ENCODE data around the gene SYNGR4.

SYNGR4 gene

DNA sequence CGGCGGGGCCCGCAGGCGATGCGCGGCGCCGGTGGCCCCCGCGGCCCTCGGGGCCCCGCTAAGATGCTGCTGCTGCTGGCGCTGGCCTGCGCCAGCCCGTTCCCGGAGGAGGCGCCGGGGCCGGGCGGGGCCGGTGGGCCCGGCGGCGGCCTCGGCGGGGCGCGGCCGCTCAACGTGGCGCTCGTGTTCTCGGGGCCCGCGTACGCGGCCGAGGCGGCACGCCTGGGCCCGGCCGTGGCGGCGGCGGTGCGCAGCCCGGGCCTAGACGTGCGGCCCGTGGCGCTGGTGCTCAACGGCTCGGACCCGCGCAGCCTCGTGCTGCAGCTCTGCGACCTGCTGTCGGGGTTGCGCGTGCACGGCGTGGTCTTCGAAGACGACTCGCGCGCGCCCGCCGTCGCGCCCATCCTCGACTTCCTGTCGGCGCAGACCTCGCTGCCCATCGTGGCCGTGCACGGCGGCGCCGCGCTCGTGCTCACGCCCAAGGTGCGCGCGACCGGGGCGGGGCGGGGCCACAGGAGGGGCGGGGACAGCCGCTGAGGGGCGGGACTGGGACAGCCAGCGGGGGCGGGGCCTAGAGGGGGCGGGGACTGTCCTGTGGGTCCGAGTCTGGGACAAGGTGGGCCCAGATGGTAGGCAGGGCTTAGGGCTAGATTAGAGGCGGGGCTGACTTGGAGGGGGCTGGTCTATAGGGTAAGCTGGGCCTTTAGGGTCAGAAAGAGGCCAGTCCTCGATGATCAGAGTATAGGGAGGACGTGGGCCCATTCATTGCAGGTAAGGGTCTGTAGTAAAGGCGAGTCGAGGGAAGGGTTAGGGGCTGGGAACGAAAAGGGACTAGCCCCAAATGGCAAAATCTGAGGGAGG is 34.4 kb downstream of the SYNGR4 start:
- no peak for FAIRE-seq

DNA sequence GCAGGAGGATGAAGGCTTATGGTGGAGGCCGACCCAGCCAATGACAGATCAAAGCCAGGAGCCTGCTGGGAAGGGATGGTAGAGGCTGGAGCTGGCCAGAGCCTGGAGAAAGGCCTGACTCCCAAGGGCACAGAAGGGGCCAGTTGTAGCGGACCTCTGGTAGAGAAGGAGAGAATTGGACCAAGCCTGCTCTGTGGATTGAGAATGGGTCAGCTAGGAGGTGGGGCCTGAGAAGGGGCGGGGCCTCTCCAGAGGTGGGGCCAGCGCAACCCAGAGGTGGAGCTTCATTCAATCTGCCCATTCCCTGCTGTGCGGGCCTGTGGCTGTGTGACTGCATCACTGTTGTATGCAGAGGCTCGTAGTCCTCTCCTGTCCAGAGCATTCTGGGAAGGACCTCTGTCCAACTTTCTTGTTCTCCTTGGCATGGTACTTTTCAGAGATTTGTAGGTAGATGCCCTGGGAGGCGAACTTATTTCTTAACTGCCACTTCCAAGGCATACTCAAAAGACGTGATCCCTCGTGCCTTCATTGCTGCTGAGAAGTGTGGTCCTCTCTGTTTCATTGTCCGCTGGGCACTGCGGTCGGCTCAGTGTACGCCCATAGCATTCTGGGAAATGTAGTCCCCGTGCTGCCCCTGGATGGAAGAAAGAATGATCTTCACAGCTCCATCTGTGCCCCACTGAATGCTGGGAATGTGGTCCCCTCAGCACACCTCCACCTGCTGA is 36.0 kb downstream of the SYNGR4 start:
- peak; percentile 3 for FAIRE-seq

DNA sequence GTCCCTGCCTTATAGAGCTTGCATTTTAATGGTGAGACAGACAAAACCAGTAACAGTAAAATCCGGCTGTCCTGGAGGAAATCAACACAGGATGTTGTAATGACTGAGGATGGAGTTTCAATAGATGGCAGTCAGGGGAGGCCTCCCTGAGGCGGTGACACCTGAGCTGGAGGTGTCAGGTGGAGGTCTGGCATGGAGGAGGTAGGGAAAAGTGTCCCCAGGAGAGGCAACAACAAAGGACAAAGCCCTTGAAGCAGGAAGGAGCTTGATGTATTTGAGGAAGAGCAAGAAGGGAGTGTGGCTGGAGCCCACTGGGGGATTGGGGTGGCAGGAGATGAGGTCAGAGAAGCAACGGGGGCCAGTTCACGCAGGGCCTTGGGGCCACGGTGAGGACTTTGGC is 37.1 kb downstream of the SYNGR4 start:
- FAIRE-seq: no peak

DNA sequence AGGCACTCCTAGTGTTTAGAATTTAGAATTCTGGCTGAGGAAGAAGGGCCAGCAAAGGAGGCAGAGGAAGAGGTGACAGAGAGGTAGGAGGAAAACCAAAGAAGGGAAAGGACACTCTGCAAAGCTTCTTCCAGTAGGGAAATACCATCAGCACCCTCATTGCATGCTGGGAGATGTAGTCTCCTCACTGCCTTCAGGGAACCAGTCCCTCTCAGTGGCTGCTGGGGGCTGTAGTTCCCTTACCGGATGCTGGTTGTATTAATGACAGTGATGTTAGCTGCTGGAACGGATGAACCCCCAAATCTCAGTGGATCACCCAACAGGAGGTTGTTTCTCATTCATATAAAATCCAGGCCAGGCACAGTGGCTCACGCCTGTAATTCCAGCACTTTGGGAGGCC is 39.4 kb downstream of the SYNGR4 start:
- peak; percentile 3 for FAIRE-seq

DNA sequence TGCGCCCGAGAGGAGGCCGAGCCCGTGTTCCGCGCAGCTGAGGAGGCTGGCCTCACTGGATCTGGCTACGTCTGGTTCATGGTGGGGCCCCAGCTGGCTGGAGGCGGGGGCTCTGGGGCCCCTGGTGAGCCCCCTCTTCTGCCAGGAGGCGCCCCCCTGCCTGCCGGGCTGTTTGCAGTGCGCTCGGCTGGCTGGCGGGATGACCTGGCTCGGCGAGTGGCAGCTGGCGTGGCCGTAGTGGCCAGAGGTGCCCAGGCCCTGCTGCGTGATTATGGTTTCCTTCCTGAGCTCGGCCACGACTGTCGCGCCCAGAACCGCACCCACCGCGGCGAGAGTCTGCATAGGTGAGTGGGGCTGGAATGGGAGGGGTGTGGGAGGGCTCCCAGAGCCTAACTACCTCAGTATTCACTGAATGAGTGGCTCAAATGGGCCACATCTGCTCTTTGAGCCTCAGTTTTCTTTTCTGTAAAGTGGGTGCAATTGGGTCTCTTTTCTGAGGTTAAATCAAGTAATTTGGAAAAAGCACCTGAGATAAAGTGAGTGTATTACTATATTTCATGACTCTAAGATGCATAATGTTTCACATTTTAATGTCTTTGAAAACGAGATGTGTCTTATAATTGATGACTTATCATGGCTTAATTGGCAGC is 41.0 kb downstream of the SYNGR4 start:
- FAIRE-seq: no peak

DNA sequence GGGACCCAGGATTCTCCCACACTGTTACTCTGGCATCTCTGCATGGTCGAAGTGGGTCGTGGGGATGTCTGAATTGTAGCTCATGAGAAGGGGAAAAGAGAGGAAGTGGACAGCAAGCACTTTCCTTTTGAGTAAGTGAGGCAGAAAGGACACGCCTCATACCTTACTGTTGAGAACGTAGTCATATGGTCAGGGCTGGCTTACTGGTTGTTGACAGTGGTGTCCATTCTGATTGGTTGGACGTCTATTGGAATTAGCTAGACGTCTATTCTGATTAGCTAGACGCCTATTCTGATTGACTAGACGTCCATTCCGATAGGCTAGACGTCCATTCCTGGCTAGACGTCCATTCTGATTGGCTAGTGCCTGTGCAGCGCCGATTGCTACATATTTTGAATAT is 41.7 kb downstream of the SYNGR4 start:
- no peak for FAIRE-seq

DNA sequence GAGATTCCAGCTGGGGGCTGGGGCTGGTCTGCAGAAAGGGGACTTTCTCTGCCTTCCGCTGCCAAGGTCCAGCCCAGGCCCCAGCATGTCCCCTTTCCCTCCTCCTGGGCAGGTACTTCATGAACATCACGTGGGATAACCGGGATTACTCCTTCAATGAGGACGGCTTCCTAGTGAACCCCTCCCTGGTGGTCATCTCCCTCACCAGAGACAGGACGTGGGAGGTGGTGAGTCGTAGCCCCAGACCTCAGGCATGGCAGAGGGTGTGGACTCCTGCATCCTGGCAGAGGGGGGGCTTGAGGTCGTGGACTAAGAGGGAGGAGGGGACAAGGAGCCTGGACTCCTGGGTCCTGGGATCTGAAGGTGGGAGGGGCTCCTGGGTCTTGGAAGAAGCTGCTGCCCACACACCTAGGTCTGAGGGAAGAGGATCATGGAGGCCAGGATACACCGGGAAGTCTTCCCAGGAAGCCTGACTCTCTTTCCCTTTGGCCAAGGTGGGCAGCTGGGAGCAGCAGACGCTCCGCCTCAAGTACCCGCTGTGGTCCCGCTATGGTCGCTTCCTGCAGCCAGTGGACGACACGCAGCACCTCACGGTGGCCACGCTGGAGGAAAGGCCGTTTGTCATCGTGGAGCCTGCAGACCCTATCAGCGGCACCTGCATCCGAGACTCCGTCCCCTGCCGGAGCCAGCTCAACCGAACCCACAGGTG is 49.9 kb downstream of the SYNGR4 start:
- no peak for FAIRE-seq

DNA sequence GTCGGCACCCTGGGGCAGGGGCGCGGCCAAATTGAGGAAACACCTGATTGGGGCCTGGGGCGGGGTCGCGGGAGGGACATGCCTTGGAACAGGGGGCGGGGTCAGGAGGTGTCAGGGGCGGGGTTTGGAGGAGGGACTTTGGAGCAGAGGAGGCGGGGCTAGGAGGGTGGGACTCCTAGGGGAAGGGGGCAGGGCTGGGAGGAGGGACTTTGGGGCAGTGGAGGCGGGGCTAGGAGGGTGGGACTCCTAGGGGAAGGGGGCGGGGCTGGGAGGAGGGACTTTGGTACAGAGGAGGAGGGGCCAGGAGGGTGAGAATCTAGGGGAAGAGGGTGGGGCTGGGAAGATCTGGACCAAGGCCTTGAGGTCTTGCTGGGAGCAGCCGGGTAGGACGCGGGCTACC is 51.2 kb downstream of the SYNGR4 start:
- FAIRE-seq: no peak

DNA sequence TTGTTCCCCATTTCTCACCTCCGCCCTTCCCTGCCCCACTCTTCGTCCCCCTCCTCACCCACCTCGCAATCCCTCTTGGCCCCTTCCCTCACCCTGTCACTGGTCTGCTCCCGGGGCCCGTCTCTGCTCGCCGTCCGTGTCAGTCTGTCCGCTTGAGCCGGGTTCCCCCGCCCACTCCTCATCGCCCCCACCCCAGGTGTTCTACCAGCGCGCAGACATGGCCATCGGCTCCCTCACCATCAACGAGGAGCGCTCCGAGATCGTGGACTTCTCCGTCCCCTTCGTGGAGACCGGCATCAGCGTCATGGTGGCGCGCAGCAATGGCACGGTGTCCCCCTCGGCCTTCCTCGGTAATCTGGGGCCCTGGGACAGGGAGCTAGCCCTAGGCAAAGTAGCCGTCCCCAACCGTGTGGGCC is 51.6 kb downstream of the SYNGR4 start:
- FAIRE-seq: no peak

DNA sequence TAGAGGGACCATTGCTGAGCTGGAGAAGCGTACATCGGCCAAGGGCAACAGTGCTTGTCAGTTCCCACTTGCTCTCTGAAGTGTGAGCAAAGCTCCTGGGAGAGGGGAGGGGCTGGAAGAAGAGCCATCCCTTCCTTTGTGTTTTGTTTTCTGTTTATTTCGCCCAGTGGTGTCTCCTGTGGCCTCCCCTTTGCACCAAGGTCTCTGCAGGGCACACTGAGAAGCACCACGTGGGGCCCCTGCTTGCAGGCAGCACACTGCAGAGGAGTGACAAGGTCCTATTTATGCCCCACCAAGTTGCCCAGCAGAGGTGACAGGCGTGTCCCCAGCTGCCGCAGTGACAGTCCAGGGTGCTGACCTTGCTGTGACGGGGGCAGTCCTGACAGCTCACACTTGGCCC is 53.3 kb downstream of the SYNGR4 start:
- no peak for FAIRE-seq

DNA sequence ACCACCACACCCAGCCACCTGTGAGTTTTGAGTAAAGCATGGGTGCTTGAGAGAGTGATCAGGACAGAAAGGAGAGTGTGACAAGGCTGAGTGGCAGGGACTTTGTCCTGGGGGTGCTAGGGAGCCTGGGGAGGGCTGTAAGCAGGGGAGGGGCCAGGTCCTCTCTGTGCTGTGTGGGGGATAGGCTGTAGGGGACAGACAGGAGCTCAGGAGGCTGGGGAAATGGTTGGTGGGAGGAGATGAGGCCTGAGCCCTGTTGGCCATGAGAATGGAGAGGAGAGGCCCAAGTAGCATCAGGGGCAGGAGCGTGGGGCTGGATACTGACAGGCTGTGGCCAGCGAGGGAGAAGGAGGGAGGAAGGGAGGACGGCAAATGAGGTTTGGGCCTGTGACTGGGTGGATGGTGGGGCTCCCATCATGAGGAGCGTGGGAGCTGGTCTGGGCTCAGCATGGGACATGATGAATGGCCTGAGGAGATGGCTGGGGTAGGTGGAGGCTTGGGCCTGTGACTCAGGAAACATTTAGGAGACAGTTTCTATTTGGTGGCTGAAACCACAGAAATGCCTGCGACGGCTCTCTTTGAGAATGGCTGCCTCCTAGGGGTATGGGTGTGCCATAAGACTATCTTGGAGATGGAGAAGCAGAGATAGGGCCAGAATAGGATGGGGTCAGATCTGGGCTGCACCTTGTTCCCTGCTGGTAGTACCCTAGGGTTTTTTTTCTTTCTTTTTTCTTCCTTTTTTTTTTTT is 54.3 kb downstream of the SYNGR4 start:
- no peak for FAIRE-seq

DNA sequence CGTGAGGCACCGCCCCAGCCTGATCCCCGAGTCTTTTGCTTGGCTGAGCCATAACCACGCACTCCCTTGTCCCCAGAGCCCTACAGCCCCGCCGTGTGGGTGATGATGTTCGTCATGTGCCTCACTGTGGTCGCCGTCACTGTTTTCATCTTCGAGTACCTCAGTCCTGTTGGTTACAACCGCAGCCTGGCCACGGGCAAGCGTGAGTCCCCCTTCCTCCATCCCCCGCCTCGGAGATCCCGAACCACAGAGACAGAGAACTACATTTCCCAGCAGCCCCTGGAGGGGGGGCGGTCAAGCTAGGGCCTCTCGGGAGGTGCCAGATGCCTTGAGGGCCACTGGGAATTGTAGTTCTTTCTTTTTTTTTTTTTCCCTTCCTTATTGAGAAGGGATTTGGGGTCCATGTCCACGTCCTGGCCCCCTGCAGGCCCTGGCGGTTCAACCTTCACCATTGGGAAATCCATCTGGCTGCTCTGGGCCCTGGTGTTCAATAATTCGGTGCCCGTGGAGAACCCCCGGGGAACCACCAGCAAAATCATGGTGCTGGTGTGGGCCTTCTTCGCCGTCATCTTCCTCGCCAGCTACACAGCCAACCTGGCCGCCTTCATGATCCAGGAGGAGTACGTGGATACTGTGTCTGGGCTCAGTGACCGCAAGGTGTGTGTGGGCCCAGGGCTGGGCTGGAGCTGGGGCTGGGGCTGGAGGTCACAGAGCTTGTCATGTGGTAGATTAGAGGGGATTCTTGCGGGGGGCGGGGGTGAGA is 55.2 kb downstream of the SYNGR4 start:
- no peak for FAIRE-seq

DNA sequence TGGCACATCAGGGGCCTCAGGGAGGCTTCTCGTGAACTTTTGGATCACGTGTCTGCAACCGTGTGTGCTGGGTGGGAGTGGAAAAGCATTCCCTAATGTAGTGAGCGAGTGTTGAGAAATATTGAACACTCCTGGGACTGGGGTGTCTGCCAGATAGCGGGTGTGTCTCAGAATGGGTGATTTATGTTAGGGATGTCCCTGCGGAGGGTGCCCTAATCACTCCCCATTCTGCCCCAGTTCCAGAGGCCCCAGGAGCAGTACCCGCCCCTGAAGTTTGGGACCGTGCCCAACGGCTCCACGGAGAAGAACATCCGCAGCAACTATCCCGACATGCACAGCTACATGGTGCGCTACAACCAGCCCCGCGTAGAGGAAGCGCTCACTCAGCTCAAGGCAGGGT is 57.4 kb downstream of the SYNGR4 start:
- no peak for FAIRE-seq

DNA sequence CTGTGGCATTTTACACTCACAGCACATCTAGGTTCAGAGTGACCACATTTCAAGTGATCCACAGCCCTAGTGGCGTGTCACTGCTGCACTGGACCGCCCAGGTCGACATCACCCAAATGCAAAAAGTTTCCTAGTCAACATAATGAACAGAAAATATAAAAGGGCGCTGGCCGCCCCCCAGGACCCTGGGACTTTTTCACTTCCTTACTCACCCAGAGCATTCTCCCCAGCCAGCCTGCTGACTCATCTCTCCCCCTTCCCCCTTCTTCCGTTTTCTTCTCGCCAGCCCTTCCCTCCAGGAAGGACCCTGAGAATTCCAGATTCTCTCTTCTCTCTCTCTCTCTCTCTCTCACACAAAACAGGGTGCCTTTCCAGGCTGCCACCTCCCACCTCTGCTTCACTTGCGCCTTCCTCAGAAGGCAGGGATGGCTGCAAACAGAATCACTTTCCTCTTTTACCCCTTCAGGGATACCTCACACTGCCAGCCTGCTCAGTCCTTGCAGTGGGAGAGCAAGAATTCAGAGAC is 60.6 kb downstream of the SYNGR4 start:
- no peak for FAIRE-seq
